Measurements from ENCODE around the gene CEP41. TPM values are rescaled to one million over a fixed set of nuclear protein-coding genes. Genes with fewer than 3 reads are reported as not detected.

The CEP41 gene
- total and polyA plus RNA-seq, 12 donors, result 2.2 to 6.3 (median 4.7) TPM

- Histone ChIP-seq H3K4me1 (peaks cover 0 to 32% (median 6%) of the 10 kb centered on the region in 9 donors), H3K9me3 (no peaks in the 10 kb centered on the region), H3K27ac (no peak overlapping the region), H3K36me3 (peaks cover 0 to 21% (median 0%) of the 10 kb centered on the region in 9 donors), H3K27me3 (no peaks in the 10 kb centered on the region), H3K4me3 (no peak overlapping the region)
- no peak for DNase-seq
- ATAC-seq, result no peak
- TF ChIP-seq CTCF (IDR thresholded peaks at IDR 0.05), result no peak
- WGBS, 2 donors, result 75 to 76% methylated on average over 5 of the region's 5 CpGs
- intact Hi-C loops (cut with DNase I), result no loop called here
Measured at GRCh38 chr7:130395421-130395820, 45.4 kb downstream of the CEP41 start.

- H3K4me3 ChIP-seq, result no peak overlapping the region
- peak overlapping the region in 1 of 10 donors; percentile 31 for H3K27ac ChIP-seq
- no peak for TF ChIP-seq CTCF (IDR thresholded peaks at IDR 0.05)
- no peaks in the 10 kb centered on the region for H3K27me3 ChIP-seq
- H3K9me3 ChIP-seq, result no peaks in the 10 kb centered on the region
- H3K36me3 ChIP-seq, result peaks cover 0 to 17% (median 0%) of the 10 kb centered on the region in 9 donors
- intact Hi-C loops (cut with DNase I), result no loop called here
- DNase-seq (no peak), ATAC-seq (no peak)
- H3K4me1 ChIP-seq, result peaks cover 0 to 29% (median 6%) of the 10 kb centered on the region in 9 donors
- WGBS, 2 donors, result 88 to 90% methylated on average over 7 of the region's 7 CpGs
Measured at GRCh38 chr7:130394421-130395195, 46.2 kb downstream of the CEP41 start.

GRCh38 chr7:130393841-130394411 lies 46.9 kb downstream of the CEP41 start:
- H3K4me3 ChIP-seq, result no peak overlapping the region
- DNase-seq (no peak), ATAC-seq (peak in 1 of 8 donors; percentile 48)
- peak overlapping the region in 1 of 10 donors; percentile 31 for H3K27ac ChIP-seq
- WGBS, 2 donors, result 82 to 86% methylated on average over 10 of the region's 10 CpGs
- no peaks in the 10 kb centered on the region for H3K27me3 ChIP-seq
- intact Hi-C loops (cut with DNase I), result no loop called here
- peaks cover 0 to 29% (median 6%) of the 10 kb centered on the region in 9 donors for H3K4me1 ChIP-seq
- H3K36me3 ChIP-seq, result peaks cover 0 to 17% (median 0%) of the 10 kb centered on the region in 9 donors
- TF ChIP-seq CTCF (IDR thresholded peaks at IDR 0.05), result no peak
- peaks cover 0 to 1% (median 0%) of the 10 kb centered on the region in 11 donors for H3K9me3 ChIP-seq

DNA sequence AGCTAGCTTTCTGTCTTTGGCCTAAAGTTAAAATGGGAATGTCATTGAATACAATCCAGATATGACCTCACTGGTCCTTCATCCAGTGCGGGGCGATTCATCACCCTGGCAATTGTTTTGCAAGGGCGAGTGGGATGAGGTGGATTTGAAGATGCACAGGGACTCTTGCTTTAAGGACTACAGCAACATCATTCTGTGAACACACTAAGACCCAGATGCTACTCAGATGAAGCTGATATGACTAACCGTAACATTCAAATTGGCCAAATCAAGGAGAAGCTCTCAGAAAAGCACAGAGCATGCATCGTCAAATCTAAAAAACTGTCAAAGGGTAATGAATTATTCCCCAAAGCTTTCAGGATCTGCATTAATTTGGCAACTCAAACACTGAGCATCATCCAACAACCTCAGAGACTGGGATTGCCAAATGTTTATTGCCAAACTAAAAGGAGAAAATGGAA lies 47.7 kb downstream of the CEP41 start:
- Histone ChIP-seq H3K27me3 (no peaks in the 10 kb centered on the region), H3K9me3 (peaks cover 0 to 7% (median 0%) of the 10 kb centered on the region in 11 donors), H3K4me3 (no peak overlapping the region), H3K36me3 (peaks cover 0 to 13% (median 0%) of the 10 kb centered on the region in 9 donors), H3K4me1 (peaks cover 0 to 25% (median 6%) of the 10 kb centered on the region in 9 donors), H3K27ac (peak overlapping the region in 4 of 10 donors; percentile 6 to 64 (median 44))
- 55 to 57% methylated on average over 5 of the region's 5 CpGs for WGBS, 2 donors
- DNase-seq (no peak), ATAC-seq (peak in 7 of 8 donors; percentile 27 to 81 (median 51))
- intact Hi-C loops (cut with DNase I), result no loop called here
- TF ChIP-seq CTCF (IDR thresholded peaks at IDR 0.05), result no peak

Data from heart right ventricle (tissue), 16 donors.